HAP-1 (cell line): ENCODE measurements around the gene BTBD2.

Experiments used
- DNase-seq, 2 experiments: peaks; one replicate each; pipeline ENCODE4 v3.0.0-alpha.2; 2016 to 2020; ENCODE audit warnings: low spot score in 2 of 2
- H3K27me3 ChIP-seq: fragments of 250-450 bp; sonication (Bioruptor Pico); 2 replicates; pipeline ENCODE4 v1.5.1; 2020; ENCODE audit warnings: low read depth, mild to moderate bottlenecking, moderate library complexity
- H3K36me3 ChIP-seq: fragments of 250-450 bp; sonication (Bioruptor Pico); replicated peaks from 2 replicates; pipeline ENCODE4 v1.5.1; 2020; ENCODE audit warnings: mild to moderate bottlenecking
- H3K4me1 ChIP-seq: fragments of 250-450 bp; sonication (Bioruptor Pico); 2 replicates; pipeline ENCODE4 v1.5.1; 2020; ENCODE audit warnings: mild to moderate bottlenecking
- H3K4me3 ChIP-seq: fragments of 250-450 bp; sonication (Bioruptor Pico); 2 replicates; pipeline ENCODE4 v1.5.1; 2020; ENCODE audit warnings: mild to moderate bottlenecking, moderate library complexity
- H3K9me3 ChIP-seq: fragments of 250-450 bp; sonication (Bioruptor Pico); 2 replicates; pipeline ENCODE4 v1.5.1; 2020; ENCODE audit warnings: mild to moderate bottlenecking, moderate library complexity
- in situ Hi-C: fragments of 300-500 bp; cut with MboI; formaldehyde crosslinking; loops from 3 replicates; pipeline ENCODE4 v1.14.3; 2020; ENCODE audit warnings: low sequenced_read_pairs, inconsistent platforms, mixed read lengths

BTBD2 gene

DNA sequence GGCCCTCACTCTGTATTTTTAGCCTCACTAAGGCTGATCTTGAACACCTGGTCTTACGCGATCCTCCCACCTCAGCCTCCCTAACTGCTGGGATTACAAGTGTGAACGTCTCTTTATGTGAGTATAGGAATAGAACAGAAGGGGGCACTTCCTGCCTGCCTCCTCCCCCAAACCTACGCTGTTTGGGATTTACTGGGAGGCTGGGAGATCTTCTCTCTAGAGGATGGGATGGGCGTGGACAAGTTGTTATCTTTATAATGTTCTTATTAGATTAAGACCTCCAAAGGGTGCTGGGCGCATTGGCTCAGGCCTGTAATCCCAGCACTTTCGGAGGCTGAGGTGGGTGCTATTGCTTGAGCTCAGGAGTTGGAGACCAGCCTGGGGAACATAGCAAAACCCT is 77.4 kb downstream of the BTBD2 start:
- H3K27me3 ChIP-seq: no peaks in the 10 kb centered on the region
- in situ Hi-C loops: no loop called here
- peaks cover 9% of the 10 kb centered on the region for H3K4me1 ChIP-seq
- H3K9me3 ChIP-seq: no peaks in the 10 kb centered on the region
- no peaks in the 10 kb centered on the region for H3K36me3 ChIP-seq
- DNase-seq: no peak
- no peak overlapping the region for H3K4me3 ChIP-seq

DNA sequence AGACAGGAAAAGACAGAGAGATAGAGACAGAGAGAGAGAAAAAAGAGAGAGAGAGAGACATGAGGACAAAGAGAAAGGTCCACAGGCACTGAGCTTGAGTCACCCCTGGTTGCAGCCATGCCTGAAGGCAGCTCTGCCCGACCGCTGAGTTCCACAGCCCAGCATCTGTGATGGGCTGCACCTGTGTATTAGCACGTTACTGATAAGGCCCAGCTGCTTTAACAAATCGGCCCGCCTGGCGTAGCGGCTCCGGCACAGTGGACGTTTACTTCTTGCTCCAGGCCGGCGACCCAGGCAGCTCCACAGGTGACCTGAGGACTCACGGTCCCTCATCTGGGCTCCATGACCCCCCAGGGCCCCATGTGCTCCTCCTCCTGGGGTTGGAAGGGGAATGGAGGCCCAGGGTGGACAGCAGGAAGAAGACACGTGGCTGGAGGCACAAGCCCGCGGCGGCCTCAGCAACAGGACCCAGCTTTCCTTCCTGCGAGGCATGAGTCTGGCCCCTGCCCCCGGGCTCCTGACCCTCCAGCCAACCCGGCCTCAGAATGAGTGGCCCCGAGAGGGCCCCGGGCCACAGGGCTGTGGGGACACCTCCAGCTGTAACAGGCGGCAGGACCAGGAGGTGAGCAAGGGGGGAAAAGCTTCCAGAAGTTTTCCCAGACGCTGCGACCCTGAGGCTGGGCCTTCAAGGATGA is 78.5 kb downstream of the BTBD2 start:
- H3K4me3 ChIP-seq: no peak overlapping the region
- no peak for DNase-seq
- H3K36me3 ChIP-seq: no peaks in the 10 kb centered on the region
- H3K4me1 ChIP-seq: peaks cover 6% of the 10 kb centered on the region
- no peaks in the 10 kb centered on the region for H3K27me3 ChIP-seq
- in situ Hi-C loops: no loop called here
- H3K9me3 ChIP-seq: no peaks in the 10 kb centered on the region

DNA sequence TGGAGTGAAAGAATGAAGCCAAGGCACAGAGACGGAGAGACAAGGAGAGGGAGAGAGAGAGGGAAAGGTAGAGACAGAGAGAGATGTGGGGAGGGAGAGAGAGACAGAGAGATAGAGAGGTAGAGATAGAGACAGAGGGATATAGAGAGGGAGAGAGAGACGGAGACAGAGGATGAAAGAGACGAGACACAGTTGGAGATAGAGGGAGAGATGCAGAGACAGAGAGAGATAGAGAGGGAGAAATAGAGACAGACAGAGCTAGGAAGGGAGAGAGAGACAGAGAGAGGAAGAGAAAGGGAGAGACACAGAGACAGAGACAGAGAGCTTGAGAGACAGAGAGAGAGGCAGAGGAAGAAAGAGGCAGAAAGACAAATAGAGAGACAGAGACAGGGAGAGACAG is 79.1 kb downstream of the BTBD2 start:
- no peak for DNase-seq
- Histone ChIP-seq H3K36me3 (no peaks in the 10 kb centered on the region), H3K4me1 (peaks cover 6% of the 10 kb centered on the region), H3K27me3 (no peaks in the 10 kb centered on the region), H3K9me3 (0 out of 2 replicates have a peak, but pooled peaks cover under 1% of the 10 kb centered on the region), H3K4me3 (no peak overlapping the region)
- in situ Hi-C loops: no loop called here

DNA sequence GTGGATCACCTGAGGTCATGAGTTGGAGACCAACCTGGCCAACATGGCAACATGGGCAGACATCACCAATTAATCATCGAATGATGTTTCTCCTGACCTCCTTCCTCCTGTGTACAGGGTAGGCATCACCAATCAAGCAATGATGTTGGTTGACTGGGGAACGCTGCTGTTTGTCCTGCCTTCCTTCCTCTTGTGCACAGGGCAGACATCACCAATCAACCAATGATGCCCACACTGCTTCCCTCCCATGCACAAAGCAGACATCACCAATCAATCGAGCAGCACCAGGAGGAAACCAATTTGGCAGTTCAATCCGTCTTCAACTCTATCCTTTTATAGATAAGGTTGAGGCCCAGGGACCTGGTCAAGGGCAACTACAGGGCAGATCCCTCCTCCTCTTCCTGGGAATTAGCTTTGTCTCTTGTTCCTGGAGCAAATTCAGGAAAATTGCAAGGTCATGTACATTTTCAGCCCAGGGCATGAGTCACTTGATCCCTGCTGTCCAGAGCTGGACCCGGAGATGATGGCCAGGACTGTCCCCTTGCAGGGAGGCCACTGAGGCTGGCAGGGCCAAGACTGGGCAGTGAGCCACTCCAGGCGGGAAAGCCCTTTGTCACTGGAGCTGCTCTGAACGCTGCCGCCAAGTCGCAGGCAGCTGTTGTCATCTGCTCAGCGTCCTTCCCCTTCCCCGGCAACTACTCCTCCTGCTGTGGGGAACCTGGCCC is 79.9 kb downstream of the BTBD2 start:
- no peaks in the 10 kb centered on the region for H3K27me3 ChIP-seq
- no peak for DNase-seq
- 0 out of 2 replicates have a peak, but pooled peaks cover 3% of the 10 kb centered on the region for H3K9me3 ChIP-seq
- H3K4me3 ChIP-seq: no peak overlapping the region
- peaks cover 6% of the 10 kb centered on the region for H3K4me1 ChIP-seq
- in situ Hi-C loops: no loop called here
- no peaks in the 10 kb centered on the region for H3K36me3 ChIP-seq
